NCI-H2227 treated with DMSO at 0.1 percent for 48 hours (cell line): ENCODE data around the gene TNRC6A.
"Not testable (repeated sequence)": the region's sequence is repeated elsewhere in the genome, so short reads cannot be mapped to it uniquely, and the experiment has no call there.

Experiments used
- DNase-seq: peaks from one replicate; lab custom pipeline; 2025; lab: John Stamatoyannopoulos, UW

Gene TNRC6A

GRCh38 chr16:24845726-24846547, 116.5 kb downstream of the TNRC6A start, which contains the start of gene SLC5A11:
SLC5A11 (plus strand) TSS chr16:24845963; CDS start chr16:24858644, 12,681 bp downstream.
- DNase-seq: no peak

- no peak for DNase-seq
Observed at GRCh38 chr16:24846548-24847357, 117.3 kb downstream of the TNRC6A start.

- no peak for DNase-seq
Observed at GRCh38 chr16:24847358-24847664, 117.9 kb downstream of the TNRC6A start.

- DNase-seq: no peak
Observed at GRCh38 chr16:24848065-24848464, 118.6 kb downstream of the TNRC6A start.

GRCh38 chr16:24849641-24850040, 120.2 kb downstream of the TNRC6A start:
- no peak for DNase-seq

- DNase-seq: no peak
Observed at GRCh38 chr16:24850289-24850938, 121.0 kb downstream of the TNRC6A start.

GRCh38 chr16:24851700-24852099, 122.2 kb downstream of the TNRC6A start:
- DNase-seq: no peak

GRCh38 chr16:24852281-24852721, 122.8 kb downstream of the TNRC6A start:
- no peak for DNase-seq

GRCh38 chr16:24853169-24853824, 123.8 kb downstream of the TNRC6A start:
- no peak for DNase-seq

- DNase-seq: peak; percentile 15
Observed at GRCh38 chr16:24853830-24854229, 124.4 kb downstream of the TNRC6A start.

GRCh38 chr16:24854607-24855171, 125.2 kb downstream of the TNRC6A start:
- DNase-seq: no peak

GRCh38 chr16:24855678-24856077, 126.2 kb downstream of the TNRC6A start:
- DNase-seq: no peak

GRCh38 chr16:24856871-24857270, 127.4 kb downstream of the TNRC6A start:
- DNase-seq: not testable (repeated sequence)

- no peak for DNase-seq
Observed at GRCh38 chr16:24858219-24859041, 129.0 kb downstream of the TNRC6A start.

- no peak for DNase-seq
Observed at GRCh38 chr16:24861461-24861860, 132.0 kb downstream of the TNRC6A start.

- no peak for DNase-seq
Observed at GRCh38 chr16:24863582-24864437, 134.4 kb downstream of the TNRC6A start.

- DNase-seq: no peak
Observed at GRCh38 chr16:24869033-24869432, 139.6 kb downstream of the TNRC6A start.

GRCh38 chr16:24871891-24872290, 142.4 kb downstream of the TNRC6A start:
- DNase-seq: no peak

- DNase-seq: no peak
Observed at GRCh38 chr16:24873028-24873427, 143.6 kb downstream of the TNRC6A start.

GRCh38 chr16:24875466-24875865, 146.0 kb downstream of the TNRC6A start:
- DNase-seq: no peak
